Activated B cell treated with CpG ODN at 0.5 μM for 24 hours (primary cell): ENCODE measurements around the gene NTHL1. TPM values are rescaled to one million over a fixed set of nuclear protein-coding genes. Genes with fewer than 3 reads are reported as not detected.

Experiments
- ATAC-seq: fragments of 200-7000 bp; cut with Tn5 transposase; one replicate; pipeline ENCODE4 v1.10.0; 2021; ENCODE audit warnings: low read depth, mild to moderate bottlenecking, moderate library complexity
- CTCF ChIA-PET: fragments of 350-600 bp; sonication (Branson Sonifier 250); formaldehyde crosslinking; loops from one replicate; lab custom pipeline; 2021; ENCODE audit warnings: antibody characterized with exemption; lab: Charles Lee
- POLR2A ChIA-PET: fragments of 350-600 bp; sonication (Branson Sonifier 250); formaldehyde crosslinking; loops from one replicate; lab custom pipeline; 2021; ENCODE audit warnings: antibody characterized with exemption; lab: Charles Lee
- DNase-seq: peaks from one replicate; pipeline ENCODE4 v3.0.0; 2022
- H3K27ac Mint-ChIP-seq: one replicate; pipeline ENCODE4 v1.8.0; 2020; ENCODE audit warnings: mixed read lengths
- H3K27me3 Mint-ChIP-seq: one replicate; pipeline ENCODE4 v1.8.0; 2021; ENCODE audit warnings: mixed read lengths
- H3K36me3 Mint-ChIP-seq: one replicate; pipeline ENCODE4 v1.8.0; 2021; ENCODE audit warnings: low read depth, mixed read lengths
- H3K4me1 Mint-ChIP-seq: one replicate; pipeline ENCODE4 v1.8.0; 2021; ENCODE audit warnings: mixed read lengths
- H3K4me3 Mint-ChIP-seq: one replicate; pipeline ENCODE4 v1.8.0; 2020; ENCODE audit warnings: mild to moderate bottlenecking, mixed read lengths
- H3K9me3 Mint-ChIP-seq: one replicate; pipeline ENCODE4 v1.8.0; 2020; ENCODE audit warnings: mixed read lengths
- CTCF ChIP-seq: fragments of 200-600 bp; IDR thresholded peaks from one replicate; pipeline ENCODE4 v1.8.0; 2022; ENCODE audit warnings: antibody characterized with exemption, mild to moderate bottlenecking
- intact Hi-C: fragments of 100-400 bp; cut with micrococcal nuclease; formaldehyde crosslinking; loops from one replicate; pipeline ENCODE4 v1.15.1; 2024
- total RNA-seq: library from RNA; stranded (reverse); gene quantifications from 2 replicates; pipeline ENCODE4 v1.2.3, GENCODE V29; 2022

Gene NTHL1
- total RNA-seq, 1 donor from 2014 or later: 10.5 TPM

- peak overlapping the region; percentile 28 for H3K4me3 Mint-ChIP-seq
Measured at GRCh38 chr16:2019921-2020831, 27.5 kb downstream of the NTHL1 start.

GRCh38 chr16:2019518-2019920 is 28.1 kb downstream of the NTHL1 start, which contains the start of gene NPW:
Gene NPW, plus strand, starts transcription at chr16:2019785.
- intact Hi-C loops: no loop called here
- Mint-ChIP-seq H3K9me3 (no peaks in the 10 kb centered on the region), H3K36me3 (no peaks in the 10 kb centered on the region), H3K27me3 (peaks cover 25% of the 10 kb centered on the region), H3K27ac (no peak within 1 kb of the TSS), H3K4me1 (peaks cover 15% of the 10 kb centered on the region), H3K4me3 (peak within 1 kb of the TSS; percentile 28)
- TF ChIP-seq CTCF: no peak
- CTCF ChIA-PET: interaction anchor here (1.4 kb wide), 1 partner anchor 15 kb away, joined by 6 read pairs; no protein-coding TSS in a partner anchor
- ATAC-seq: no peak
- POLR2A ChIA-PET: interaction anchor here (0.5 to 2.1 kb wide), 5 partner anchors 54 to 532 kb away, joined by 3 to 9 read pairs (median 5); partner anchors contain the start of genes RPS2 and TRAF7
- DNase-seq: no peak

More at GRCh38 chr16:2019921-2020831, 27.5 kb downstream of the NTHL1 start:
- intact Hi-C loops: no loop called here
- no peaks in the 10 kb centered on the region for H3K36me3 Mint-ChIP-seq
- ChIA-PET CTCF (interaction anchor here (1.4 kb wide), 1 partner anchor 16 kb away, joined by 6 read pairs; no protein-coding TSS in a partner anchor), POLR2A (interaction anchor here (0.5 to 2.1 kb wide), 9 partner anchors 27 to 927 kb away, joined by 3 to 13 read pairs (median 6); partner anchors contain the start of genes RPS2 and TRAF7)
- peaks cover 15% of the 10 kb centered on the region for H3K4me1 Mint-ChIP-seq
- H3K27me3 Mint-ChIP-seq: peaks cover 27% of the 10 kb centered on the region
- no peak for DNase-seq
- H3K27ac Mint-ChIP-seq: no peak overlapping the region
- H3K9me3 Mint-ChIP-seq: no peaks in the 10 kb centered on the region
- TF ChIP-seq CTCF: no peak
- no peak for ATAC-seq

GRCh38 chr16:2016407-2016922 is 31.2 kb downstream of the NTHL1 start:
- peak; percentile 26 for ATAC-seq

GRCh38 chr16:2015947-2016208 is 31.8 kb downstream of the NTHL1 start:
- no peak for TF ChIP-seq CTCF
- peaks cover 5% of the 10 kb centered on the region for H3K4me1 Mint-ChIP-seq
- H3K27me3 Mint-ChIP-seq: peaks cover 15% of the 10 kb centered on the region
- no peaks in the 10 kb centered on the region for H3K36me3 Mint-ChIP-seq
- no peaks in the 10 kb centered on the region for H3K9me3 Mint-ChIP-seq
- H3K4me3 Mint-ChIP-seq: no peak overlapping the region
- H3K27ac Mint-ChIP-seq: no peak overlapping the region
- DNase-seq (no peak), ATAC-seq (no peak)
- CTCF ChIA-PET: interaction anchor here (0.6 to 1.2 kb wide), 3 partner anchors 11 to 125 kb away, joined by 3 to 4 read pairs (median 3); no protein-coding TSS in a partner anchor
- intact Hi-C loops: no loop called here
- POLR2A ChIA-PET: interaction anchor here (1.0 kb wide), 1 partner anchor 139 kb away, joined by 4 read pairs; the partner anchor contains the start of gene TRAF7

More at GRCh38 chr16:2016407-2016922, 31.2 kb downstream of the NTHL1 start:
- Mint-ChIP-seq H3K4me1 (peaks cover 5% of the 10 kb centered on the region), H3K4me3 (no peak overlapping the region), H3K9me3 (no peaks in the 10 kb centered on the region), H3K36me3 (no peaks in the 10 kb centered on the region), H3K27ac (no peak overlapping the region), H3K27me3 (peaks cover 16% of the 10 kb centered on the region)
- no peak for TF ChIP-seq CTCF
- intact Hi-C loops: no loop called here
- DNase-seq: no peak
- POLR2A ChIA-PET: interaction anchor here (1.0 kb wide), 1 partner anchor 139 kb away, joined by 4 read pairs; the partner anchor contains the start of gene TRAF7
- CTCF ChIA-PET: interaction anchor here (0.6 to 0.7 kb wide), 2 partner anchors 13 to 124 kb away, joined by 3 to 4 read pairs; no protein-coding TSS in a partner anchor
